ENCODE data around the gene SLC22A2.
"Not testable (repeated sequence)": the region's sequence is repeated elsewhere in the genome, so short reads cannot be mapped to it uniquely, and the experiment has no call there.

- TF ChIP-seq CTCF (conservative IDR thresholded peaks at IDR 0.05; ENCODE audit: low read length); EZH2phosphoT487 (IDR thresholded peaks at IDR 0.05; ENCODE audit: borderline replicate concordance, low read depth, low read length): not testable (repeated sequence)
Measured at GRCh38 chr6:160233950-160234640, 24.5 kb downstream of the SLC22A2 start.

Data from OCI-LY7 (cell line).